Fibroblast of skin of left quadriceps (primary cell): Measurements from ENCODE around the gene ERCC2.

Experiments
- DNase-seq, 2 experiments: peaks; one replicate each; pipeline ENCODE4 v3.0.0-alpha.2; 2013; ENCODE audit warnings: low read depth in 2 of 2

ERCC2 gene

GRCh38 chr19:45303269-45304060, 66.9 kb downstream of the ERCC2 start:
- DNase-seq, result no peak

- DNase-seq, result no peak
Observed at GRCh38 chr19:45302416-45302815, 68.0 kb downstream of the ERCC2 start.
